Spleen (tissue), 11 donors: Measurements from ENCODE around the gene ASGR2. TPM values are rescaled to one million over a fixed set of nuclear protein-coding genes. Genes with fewer than 3 reads are reported as not detected.

Experiments
- DNase-seq: peaks from one replicate; pipeline ENCODE4 v3.0.0-alpha.2; 2020
- H3K27ac ChIP-seq, 8 donors: fragments of 200-600 bp; sonication (generic) in 7 of 8; 1 replicate in 4 of 8; 2 replicates in 4 of 8; pipeline versions ENCODE4 v1.5.0 to v1.8.0; 2016 to 2021; ENCODE audit warnings: inconsistent platforms in 4 of 8, mild to moderate bottlenecking in 4 of 8, moderate library complexity in 1 of 8
- H3K27me3 ChIP-seq, 7 donors: fragments of 200-600 bp; sonication (generic) in 6 of 7; replicated peaks in 1 of 7; 1 replicate in 4 of 7; 2 replicates in 3 of 7; pipeline versions ENCODE4 v1.5.0 to v1.8.0; 2016 to 2021; ENCODE audit warnings: inconsistent platforms in 3 of 7, mild to moderate bottlenecking in 1 of 7
- H3K36me3 ChIP-seq, 6 donors: fragments of 200-600 bp; sonication (generic) in 5 of 6; 1 replicate in 4 of 6; 2 replicates in 2 of 6; pipeline versions ENCODE4 v1.5.0 to v1.8.0; 2016 to 2021; ENCODE audit warnings: inconsistent platforms in 2 of 6
- H3K4me1 ChIP-seq, 6 donors: fragments of 200-600 bp; sonication (generic) in 5 of 6; 1 replicate in 3 of 6; 2 replicates in 3 of 6; pipeline versions ENCODE4 v1.5.0 to v1.8.0; 2016 to 2021; ENCODE audit warnings: inconsistent platforms in 3 of 6
- H3K4me3 ChIP-seq, 8 donors: fragments of 200-600 bp; sonication (generic) in 7 of 8; 1 replicate in 4 of 8; 2 replicates in 4 of 8; pipeline versions ENCODE4 v1.5.0 to v1.8.0; 2016 to 2021; ENCODE audit warnings: inconsistent platforms in 4 of 8, mild to moderate bottlenecking in 4 of 8, moderate library complexity in 2 of 8
- H3K9me3 ChIP-seq, 8 donors: fragments of 200-600 bp; sonication (generic) in 7 of 8; 1 replicate in 4 of 8; 2 replicates in 4 of 8; pipeline versions ENCODE4 v1.5.0 to v1.8.0; 2016 to 2021; ENCODE audit warnings: inconsistent platforms in 4 of 8
- POLR2A ChIP-seq, 3 donors: fragments of 450-650 bp; IDR thresholded peaks; one replicate each; pipeline ENCODE4 v1.5.1; 2017; ENCODE audit warnings: antibody characterized with exemption in 3 of 3, mild to moderate bottlenecking in 1 of 3
- POLR2AphosphoS5 ChIP-seq, 3 donors: sonication (generic); formaldehyde crosslinking; IDR thresholded peaks; one replicate each; pipeline ENCODE4 v1.5.1; 2017; ENCODE audit warnings: antibody characterized with exemption in 3 of 3
- WGBS, 5 donors: extraction: QIAGEN DNeasy Blood & Tissue Kit in 3 of 5; methylation state at CpG; one replicate each; pipeline versions ENCODE4 v1.1.5 to v1.1.7; 2013 to 2018; 5-methylcytosine and 5-hydroxymethylcytosine counted together
- intact Hi-C: fragments of 100-400 bp; cut with DNase I; formaldehyde crosslinking; loops from one replicate; pipeline ENCODE4 v1.15.0; 2023; ENCODE audit warnings: low total_unique reads
- polyA plus RNA-seq, 3 donors: library from polyadenylated mRNA; stranded (reverse); fragments of 200-250 nt; gene quantifications; one replicate each; pipeline ENCODE4 v1.2.1, GENCODE V29; 2013
- total RNA-seq, 7 donors: library from RNA; depleted of rRNA in 3 of 7; stranded (reverse); fragments of >200 nt in 3 of 7; fragmentation: NEBNext Ultra II Directional in 4 of 7; extraction: Animal tissue kit (Norgen Biotek cat#: 25700) in 4 of 7; gene quantifications; one replicate each; pipeline versions ENCODE4 v1.1.0 to v1.2.1, GENCODE V29; 2016 to 2021
- TF ChIP-seq, protein P1 (sequence below), 11 experiments: fragments of 200-600 bp in 7 of 11; fragments of 450-650 bp in 4 of 11; sonication (generic) in 4 of 11; IDR thresholded peaks in 8 of 11; conservative IDR thresholded peaks in 3 of 11; 1 replicate in 7 of 11; 2 replicates in 4 of 11; pipeline versions ENCODE4 v1.4.0 to v1.8.0; 2016 to 2021; ENCODE audit warnings: antibody characterized with exemption in 11 of 11, inconsistent platforms in 4 of 11, mild to moderate bottlenecking in 1 of 11
- donor health status: healthy with polysubstance abuse.
- donor health status: DM: no; HTN: no; CAD: no; lungs with moderate emphysema.
- donor health status: DM: no; HTN: no; CAD: no.
- donor health status: Bipolar disorder and iron deficiency.
- donor health status: healthy.
- donor health status: DM: no; HTN: no; CAD: no.
- donor health status: DM: yes; HTN: yes; CAD: no.

Gene ASGR2
- total and polyA plus RNA-seq, 10 donors: 2.3 to 35.1 (median 6.3) TPM; not detected in 1

DNA sequence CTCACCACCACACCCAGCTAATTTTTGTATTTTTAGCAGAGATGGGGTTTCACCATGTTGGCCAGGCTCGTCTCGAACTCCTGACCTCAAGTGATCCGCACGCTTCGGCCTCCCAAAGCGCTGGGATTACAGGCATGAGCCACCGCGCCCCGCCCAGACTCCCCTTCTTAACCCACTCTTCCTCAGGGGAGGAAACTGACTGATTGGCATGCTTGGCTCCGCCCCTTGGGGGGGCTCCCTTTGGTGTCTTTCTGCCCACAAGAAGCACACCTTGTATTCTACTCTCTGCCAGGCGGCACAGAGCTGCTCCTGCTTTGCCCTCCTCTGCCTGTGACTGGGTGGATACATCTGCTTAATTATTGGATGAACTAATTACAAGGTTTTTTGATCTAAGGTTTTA is 4.7 kb upstream of the ASGR2 start:
- Histone ChIP-seq H3K27ac (peak overlapping the region in 2 of 8 donors; percentile 22 to 40), H3K4me1 (peaks cover 0 to 45% (median 10%) of the 10 kb centered on the region in 6 donors), H3K36me3 (no peaks in the 10 kb centered on the region), H3K27me3 (peaks cover 0 to 26% (median 0%) of the 10 kb centered on the region in 7 donors), H3K9me3 (peaks cover 0 to 3% (median 0%) of the 10 kb centered on the region in 8 donors), H3K4me3 (no peak overlapping the region)
- TF ChIP-seq, protein P1, sequence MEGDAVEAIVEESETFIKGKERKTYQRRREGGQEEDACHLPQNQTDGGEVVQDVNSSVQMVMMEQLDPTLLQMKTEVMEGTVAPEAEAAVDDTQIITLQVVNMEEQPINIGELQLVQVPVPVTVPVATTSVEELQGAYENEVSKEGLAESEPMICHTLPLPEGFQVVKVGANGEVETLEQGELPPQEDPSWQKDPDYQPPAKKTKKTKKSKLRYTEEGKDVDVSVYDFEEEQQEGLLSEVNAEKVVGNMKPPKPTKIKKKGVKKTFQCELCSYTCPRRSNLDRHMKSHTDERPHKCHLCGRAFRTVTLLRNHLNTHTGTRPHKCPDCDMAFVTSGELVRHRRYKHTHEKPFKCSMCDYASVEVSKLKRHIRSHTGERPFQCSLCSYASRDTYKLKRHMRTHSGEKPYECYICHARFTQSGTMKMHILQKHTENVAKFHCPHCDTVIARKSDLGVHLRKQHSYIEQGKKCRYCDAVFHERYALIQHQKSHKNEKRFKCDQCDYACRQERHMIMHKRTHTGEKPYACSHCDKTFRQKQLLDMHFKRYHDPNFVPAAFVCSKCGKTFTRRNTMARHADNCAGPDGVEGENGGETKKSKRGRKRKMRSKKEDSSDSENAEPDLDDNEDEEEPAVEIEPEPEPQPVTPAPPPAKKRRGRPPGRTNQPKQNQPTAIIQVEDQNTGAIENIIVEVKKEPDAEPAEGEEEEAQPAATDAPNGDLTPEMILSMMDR (IDR thresholded peaks at IDR 0.05 in 8 of 11, conservative IDR thresholded peaks at IDR 0.05 in 3 of 11): no peak
- TF ChIP-seq POLR2A (IDR thresholded peaks at IDR 0.05): no peak
- no peak for TF ChIP-seq POLR2AphosphoS5 (IDR thresholded peaks at IDR 0.05)
- WGBS, 5 donors: 77 to 90% (median 88%) methylated on average over 11 of the region's 11 CpGs
- peak; percentile 43 for DNase-seq
- intact Hi-C loops: no loop called here

DNA sequence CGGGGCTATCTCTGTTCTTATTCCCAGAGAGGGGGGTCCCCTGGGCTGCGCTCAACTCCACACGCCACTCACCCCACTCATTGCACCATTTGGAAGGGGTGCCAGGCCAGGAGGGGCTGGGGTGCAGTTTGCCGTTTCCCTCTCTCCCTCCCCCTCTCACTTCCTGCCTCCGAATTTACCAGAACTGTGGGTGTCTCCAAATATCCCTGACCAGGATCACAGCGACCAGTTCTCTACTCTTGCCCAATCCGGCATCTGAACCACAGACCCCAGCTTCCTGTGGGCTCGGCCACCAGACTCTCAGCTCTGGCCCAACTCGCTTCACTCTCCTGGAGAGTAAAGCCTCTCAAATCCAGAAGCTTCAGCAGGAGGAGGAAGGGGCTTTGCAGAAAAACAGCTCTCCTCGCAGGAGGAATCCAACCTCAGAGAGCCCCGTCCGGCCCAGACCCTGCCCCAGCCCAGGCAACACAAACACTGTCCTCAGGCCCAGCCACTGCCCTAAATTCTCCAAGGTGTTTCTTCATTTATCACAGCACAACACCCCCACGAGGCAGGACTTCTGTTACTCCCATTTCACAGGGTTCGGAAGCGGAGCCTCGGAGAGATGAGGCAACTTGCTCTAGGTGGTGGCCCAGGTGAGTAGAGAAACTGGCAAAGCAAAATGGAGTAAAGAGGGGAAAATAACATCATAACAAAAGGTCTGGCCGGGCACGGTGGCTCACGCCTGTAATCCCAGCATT is 423 bp upstream of the ASGR2 start:
- Histone ChIP-seq H3K9me3 (peaks cover 0 to 3% (median 0%) of the 10 kb centered on the region in 8 donors), H3K27me3 (peaks cover 0 to 10% (median 0%) of the 10 kb centered on the region in 7 donors), H3K27ac (peak overlapping the region in 3 of 8 donors; percentile 65 to 69 (median 65)), H3K4me1 (peaks cover 0 to 25% (median 0%) of the 10 kb centered on the region in 6 donors), H3K4me3 (no peak overlapping the region), H3K36me3 (no peaks in the 10 kb centered on the region)
- DNase-seq: peak; percentile 46
- 41 to 55% (median 42%) methylated on average over 19 of the region's 19 CpGs for WGBS, 5 donors
- intact Hi-C loops: no loop called here
- TF ChIP-seq, protein P1 (IDR thresholded peaks at IDR 0.05 in 8 of 11, conservative IDR thresholded peaks at IDR 0.05 in 3 of 11): no peak
- TF ChIP-seq POLR2AphosphoS5 (IDR thresholded peaks at IDR 0.05): no peak
- TF ChIP-seq POLR2A (IDR thresholded peaks at IDR 0.05): no peak

DNA sequence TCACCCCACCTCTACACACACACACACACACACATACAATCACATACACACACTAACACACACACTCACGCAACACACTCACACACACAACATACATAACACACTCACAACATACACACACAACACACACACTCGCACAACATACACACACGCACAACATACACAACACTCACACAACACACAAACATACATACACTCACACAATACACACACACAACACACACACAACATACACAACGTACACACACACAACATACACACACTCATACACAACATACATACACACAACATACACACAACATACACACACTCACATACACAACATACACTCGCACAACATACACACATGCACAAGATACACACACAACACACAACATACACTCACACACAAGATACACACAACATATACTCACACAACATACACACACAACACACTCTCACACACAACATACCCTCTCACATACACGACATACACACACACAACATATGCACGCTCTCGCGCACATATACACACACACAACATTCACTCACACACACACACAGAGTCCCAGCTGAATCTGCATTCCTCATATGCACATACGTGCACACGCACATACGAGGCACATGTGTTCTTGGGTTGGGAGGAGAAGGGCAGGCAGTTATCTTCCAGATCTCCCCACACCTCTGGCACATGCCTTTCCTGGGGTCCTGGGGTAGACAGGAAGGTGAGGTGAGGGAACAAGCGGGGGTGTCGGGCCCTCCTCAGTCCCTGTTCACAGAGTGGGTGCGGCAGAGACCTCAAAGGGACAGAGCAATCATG is 1.1 kb downstream of the ASGR2 start:
- intact Hi-C loops: no loop called here
- WGBS, 5 donors: 83 to 93% (median 87%) methylated on average over 15 of the region's 15 CpGs
- Histone ChIP-seq H3K9me3 (peaks cover 0 to 3% (median 0%) of the 10 kb centered on the region in 8 donors), H3K4me3 (no peak overlapping the region), H3K27ac (peak overlapping the region in 2 of 8 donors; percentile 65 to 69), H3K27me3 (peaks cover 0 to 7% (median 0%) of the 10 kb centered on the region in 7 donors), H3K4me1 (peaks cover 0 to 28% (median 0%) of the 10 kb centered on the region in 6 donors), H3K36me3 (no peaks in the 10 kb centered on the region)
- DNase-seq: no peak
- TF ChIP-seq, protein P1 (IDR thresholded peaks at IDR 0.05 in 8 of 11, conservative IDR thresholded peaks at IDR 0.05 in 3 of 11): no peak
- TF ChIP-seq POLR2AphosphoS5 (IDR thresholded peaks at IDR 0.05): no peak
- no peak for TF ChIP-seq POLR2A (IDR thresholded peaks at IDR 0.05)
